Lower lobe of right lung (tissue), 2 donors: ENCODE data around the gene PMM1. TPM values are rescaled to one million over a fixed set of nuclear protein-coding genes. Genes with fewer than 3 reads are reported as not detected.

ENCODE experiments used
- ATAC-seq, 2 donors: fragments of 200-7000 bp; cut with Tn5 transposase; one replicate each; pipeline ENCODE4 v1.9.1; 2020 to 2022; ENCODE audit warnings: mild to moderate bottlenecking in 2 of 2, moderate library complexity in 2 of 2
- DNase-seq: peaks from one replicate; pipeline ENCODE4 v3.0.0-alpha.2; 2020
- H3K27ac ChIP-seq: fragments of 200-600 bp; one replicate; pipeline ENCODE4 v1.8.0; 2022
- H3K27me3 ChIP-seq: fragments of 200-600 bp; one replicate; pipeline ENCODE4 v1.8.0; 2022; ENCODE audit warnings: low read depth
- H3K36me3 ChIP-seq: fragments of 200-600 bp; one replicate; pipeline ENCODE4 v1.8.0; 2022; ENCODE audit warnings: mild to moderate bottlenecking
- H3K4me1 ChIP-seq: fragments of 200-600 bp; one replicate; pipeline ENCODE4 v1.8.0; 2022
- H3K4me3 ChIP-seq: fragments of 200-600 bp; one replicate; pipeline ENCODE4 v1.8.0; 2022; ENCODE audit warnings: mild to moderate bottlenecking
- H3K9me3 ChIP-seq: fragments of 200-600 bp; one replicate; pipeline ENCODE4 v1.8.0; 2022
- CTCF ChIP-seq: fragments of 200-600 bp; IDR thresholded peaks from one replicate; pipeline ENCODE4 v1.8.0; 2022; ENCODE audit warnings: antibody characterized with exemption, mild to moderate bottlenecking
- intact Hi-C: fragments of 100-400 bp; cut with DNase I; formaldehyde crosslinking; loops from one replicate; pipeline ENCODE4 v1.11.0; 2022
- total RNA-seq: library from RNA; stranded (reverse); fragmentation: NEBNext Ultra II Directional; extraction: Animal tissue kit (Norgen Biotek cat#: 25700); gene quantifications from one replicate; pipeline ENCODE4 v1.2.1, GENCODE V29; 2021
- donor health status: DM: no; HTN: yes; CAD: no; lungs with severe emphysema.

Gene PMM1
- total RNA-seq, 1 donor from 2014 or later = 47.3 TPM

GRCh38 chr22:41532908-41533825 lies 56.5 kb downstream of the PMM1 start:
- peak; percentile 69 for TF ChIP-seq CTCF
- Histone ChIP-seq H3K27ac (peak overlapping the region; percentile 21), H3K4me1 (no peaks in the 10 kb centered on the region), H3K4me3 (no peak overlapping the region), H3K27me3 (no peaks in the 10 kb centered on the region), H3K36me3 (peaks cover 67% of the 10 kb centered on the region), H3K9me3 (no peaks in the 10 kb centered on the region)
- DNase-seq = peak; percentile 82
- peak; percentile 56 to 69 for ATAC-seq
- intact Hi-C loops = no loop called here

- intact Hi-C loops = no loop called here
- Histone ChIP-seq H3K4me1 (no peaks in the 10 kb centered on the region), H3K9me3 (no peaks in the 10 kb centered on the region), H3K27me3 (no peaks in the 10 kb centered on the region), H3K4me3 (no peak overlapping the region), H3K36me3 (peaks cover 74% of the 10 kb centered on the region), H3K27ac (peak overlapping the region; percentile 18)
- no peak for TF ChIP-seq CTCF
- DNase-seq (no peak), ATAC-seq (peak in 1 of 2 donors; percentile 1)
Observed at GRCh38 chr22:41531715-41532477, 57.7 kb downstream of the PMM1 start.

GRCh38 chr22:41530890-41531714 lies 58.5 kb downstream of the PMM1 start:
- peaks cover 6% of the 10 kb centered on the region for H3K4me1 ChIP-seq
- TF ChIP-seq CTCF = no peak
- intact Hi-C loops = no loop called here
- no peaks in the 10 kb centered on the region for H3K9me3 ChIP-seq
- ATAC-seq (no peak), DNase-seq (no peak)
- no peaks in the 10 kb centered on the region for H3K27me3 ChIP-seq
- H3K4me3 ChIP-seq = no peak overlapping the region
- H3K36me3 ChIP-seq = peaks cover 75% of the 10 kb centered on the region
- H3K27ac ChIP-seq = no peak overlapping the region

- intact Hi-C loops = no loop called here
- H3K27ac ChIP-seq = no peak overlapping the region
Observed at GRCh38 chr22:41528938-41529561, 60.6 kb downstream of the PMM1 start.

More at GRCh38 chr22:41528938-41529561, 60.6 kb downstream of the PMM1 start:
- Histone ChIP-seq H3K4me1 (peaks cover 25% of the 10 kb centered on the region), H3K9me3 (no peaks in the 10 kb centered on the region), H3K27me3 (no peaks in the 10 kb centered on the region), H3K36me3 (peaks cover 88% of the 10 kb centered on the region), H3K4me3 (no peak overlapping the region)
- no peak for TF ChIP-seq CTCF
- no peak for DNase-seq
- ATAC-seq = no peak
